Measurements from ENCODE around the gene OR9A4.
A peak's percentile ranks its signal among the peaks of the same experiment; 100 is the strongest.
"Not testable (repeated sequence)": the region's sequence is repeated elsewhere in the genome, so short reads cannot be mapped to it uniquely, and the experiment has no call there.

OR9A4 gene

GRCh38 chr7:141916099-141916498 lies at the start of gene OR9A4:
OR9A4 (plus strand) TSS chr7:141916399; CDS start chr7:141918876, 2,477 bp downstream.
- no peak for DNase-seq

- DNase-seq: no peak
Observed at GRCh38 chr7:141866974-141867373, 49.2 kb upstream of the OR9A4 start.

- DNase-seq: no peak
Observed at GRCh38 chr7:141872931-141873330, 43.3 kb upstream of the OR9A4 start.

- DNase-seq: no peak
Observed at GRCh38 chr7:141874787-141875186, 41.4 kb upstream of the OR9A4 start.

GRCh38 chr7:141875453-141875852 lies 40.7 kb upstream of the OR9A4 start:
- no peak for DNase-seq

GRCh38 chr7:141876371-141876770 lies 39.8 kb upstream of the OR9A4 start:
- DNase-seq: no peak

GRCh38 chr7:141877365-141877764 lies 38.8 kb upstream of the OR9A4 start:
- no peak for DNase-seq

- no peak for DNase-seq
Observed at GRCh38 chr7:141880960-141881359, 35.2 kb upstream of the OR9A4 start.

- peak; percentile 0 for DNase-seq
Observed at GRCh38 chr7:141884539-141885225, 31.5 kb upstream of the OR9A4 start.

- no peak for DNase-seq
Observed at GRCh38 chr7:141889321-141889720, 26.9 kb upstream of the OR9A4 start.

GRCh38 chr7:141891336-141891735 lies 24.9 kb upstream of the OR9A4 start:
- no peak for DNase-seq

- DNase-seq: not testable (repeated sequence)
Observed at GRCh38 chr7:141899366-141899765, 16.8 kb upstream of the OR9A4 start.

GRCh38 chr7:141906285-141906684 lies 9.9 kb upstream of the OR9A4 start:
- DNase-seq: no peak

- no peak for DNase-seq
Observed at GRCh38 chr7:141911391-141911790, 4.8 kb upstream of the OR9A4 start.

GRCh38 chr7:141915565-141915964 lies 634 bp upstream of the OR9A4 start:
- no peak for DNase-seq

GRCh38 chr7:141920281-141920680 lies 4.1 kb downstream of the OR9A4 start:
- no peak for DNase-seq

GRCh38 chr7:141928146-141928844 lies 12.1 kb downstream of the OR9A4 start:
- no peak for DNase-seq

GRCh38 chr7:141928845-141929195 lies 12.6 kb downstream of the OR9A4 start:
- DNase-seq: no peak

- DNase-seq: no peak
Observed at GRCh38 chr7:141930211-141930610, 14.0 kb downstream of the OR9A4 start.

- no peak for DNase-seq
Observed at GRCh38 chr7:141941075-141941474, 24.9 kb downstream of the OR9A4 start.

- no peak for DNase-seq
Observed at GRCh38 chr7:141943846-141944245, 27.6 kb downstream of the OR9A4 start.

GRCh38 chr7:141944811-141945210 lies 28.6 kb downstream of the OR9A4 start:
- DNase-seq: no peak

GRCh38 chr7:141945356-141945755 lies 29.2 kb downstream of the OR9A4 start:
- no peak for DNase-seq

GRCh38 chr7:141946796-141947195 lies 30.6 kb downstream of the OR9A4 start, which contains the start of gene CLEC5A:
CLEC5A (minus strand) TSS chr7:141946974; CDS start chr7:141946292, 682 bp downstream.
- DNase-seq: no peak

- no peak for DNase-seq
Observed at GRCh38 chr7:141949021-141949420, 32.8 kb downstream of the OR9A4 start.

Data from activated CD4-positive, alpha-beta T cell treated with anti-CD3 and anti-CD28 coated beads, Interleukin-2, amount 50 U/mL, for 16 hours (primary cell).